ENCODE measurements around the gene ADGRV1. TPM values are rescaled to one million over a fixed set of nuclear protein-coding genes. Genes with fewer than 3 reads are reported as not detected.

ADGRV1 gene
- total RNA-seq, 1 experiment from 2014 or later, result not detected

- Mint-ChIP-seq H3K9me3 (ENCODE audit: unreplicated experiment) (no peaks in the 10 kb centered on the region), H3K4me3 (ENCODE audit: unreplicated experiment) (no peak overlapping the region), H3K36me3 (ENCODE audit: insufficient read depth, unreplicated experiment) (no peaks in the 10 kb centered on the region), H3K27me3 (ENCODE audit: insufficient read depth, unreplicated experiment) (peaks cover 81% of the 10 kb centered on the region), H3K4me1 (ENCODE audit: insufficient read depth, unreplicated experiment) (no peaks in the 10 kb centered on the region), H3K27ac (ENCODE audit: low read depth, unreplicated experiment) (no peak overlapping the region)
- DNase-seq (ENCODE audit: unreplicated experiment), result no peak
- intact Hi-C loops (cut with micrococcal nuclease), result loop anchor here (5.0 kb wide), 2 partner anchors 247 to 268 kb away; no protein-coding TSS in a partner anchor
- TF ChIP-seq CTCF (IDR thresholded peaks at IDR 0.05; ENCODE audit: unreplicated experiment), result no peak
- BruUV-seq (replicated peaks), result no TSS peak
- ChIA-PET POLR2A (interaction anchor here (0.6 kb wide), 1 partner anchor 1424 kb away, joined by 5 read pairs; no protein-coding TSS in a partner anchor), CTCF (interaction anchor here (0.9 kb wide), 1 partner anchor 95 kb away, joined by 3 read pairs; no protein-coding TSS in a partner anchor)
Observed at GRCh38 chr5:90534922-90535321, 23.7 kb upstream of the ADGRV1 start.

- no peak for TF ChIP-seq CTCF (IDR thresholded peaks at IDR 0.05; ENCODE audit: unreplicated experiment)
- Mint-ChIP-seq H3K27me3 (ENCODE audit: insufficient read depth, unreplicated experiment) (peaks cover 97% of the 10 kb centered on the region), H3K36me3 (ENCODE audit: insufficient read depth, unreplicated experiment) (no peaks in the 10 kb centered on the region), H3K4me1 (ENCODE audit: insufficient read depth, unreplicated experiment) (no peaks in the 10 kb centered on the region), H3K4me3 (ENCODE audit: unreplicated experiment) (no peak overlapping the region), H3K27ac (ENCODE audit: low read depth, unreplicated experiment) (no peak overlapping the region), H3K9me3 (ENCODE audit: unreplicated experiment) (no peaks in the 10 kb centered on the region)
- CTCF ChIA-PET, result interaction anchor here (1.5 kb wide), 1 partner anchor 13 kb away, joined by 5 read pairs; no protein-coding TSS in a partner anchor
- POLR2A ChIA-PET, result interaction anchor here (0.7 kb wide), 1 partner anchor 54 kb away, joined by 3 read pairs; no protein-coding TSS in a partner anchor
- intact Hi-C loops (cut with micrococcal nuclease), result no loop called here
- no peak for DNase-seq (ENCODE audit: unreplicated experiment)
- BruUV-seq (replicated peaks), result no TSS peak
Observed at GRCh38 chr5:90542827-90543519, 15.6 kb upstream of the ADGRV1 start.

- BruUV-seq (replicated peaks), result no TSS peak
- Mint-ChIP-seq H3K36me3 (ENCODE audit: insufficient read depth, unreplicated experiment) (no peaks in the 10 kb centered on the region), H3K4me3 (ENCODE audit: unreplicated experiment) (no peak overlapping the region), H3K4me1 (ENCODE audit: insufficient read depth, unreplicated experiment) (no peaks in the 10 kb centered on the region), H3K9me3 (ENCODE audit: unreplicated experiment) (no peaks in the 10 kb centered on the region), H3K27ac (ENCODE audit: low read depth, unreplicated experiment) (no peak overlapping the region), H3K27me3 (ENCODE audit: insufficient read depth, unreplicated experiment) (peaks cover 89% of the 10 kb centered on the region)
- POLR2A ChIA-PET, result interaction anchor here (0.5 to 1.3 kb wide), 3 partner anchors 11 to 210 kb away, joined by 3 read pairs; no protein-coding TSS in a partner anchor
- CTCF ChIA-PET, result interaction anchor here (1.1 to 1.4 kb wide), 2 partner anchors 16 to 59 kb away, joined by 4 read pairs; partner anchors contain the start of gene LYSMD3
- DNase-seq (ENCODE audit: unreplicated experiment), result no peak
- intact Hi-C loops (cut with micrococcal nuclease), result no loop called here
- TF ChIP-seq CTCF (IDR thresholded peaks at IDR 0.05; ENCODE audit: unreplicated experiment), result no peak
Observed at GRCh38 chr5:90545511-90545910, 13.1 kb upstream of the ADGRV1 start.

- TF ChIP-seq CTCF (IDR thresholded peaks at IDR 0.05; ENCODE audit: unreplicated experiment), result no peak
- ChIA-PET CTCF (interaction anchor here (1.1 kb wide), 1 partner anchor 58 kb away, joined by 4 read pairs; no protein-coding TSS in a partner anchor), POLR2A (interaction anchor here (0.5 to 1.3 kb wide), 2 partner anchors 10 to 146 kb away, joined by 3 read pairs; no protein-coding TSS in a partner anchor)
- H3K4me3 Mint-ChIP-seq (ENCODE audit: unreplicated experiment), result no peak overlapping the region
- no peak overlapping the region for H3K27ac Mint-ChIP-seq (ENCODE audit: low read depth, unreplicated experiment)
- BruUV-seq (replicated peaks), result no TSS peak
- H3K27me3 Mint-ChIP-seq (ENCODE audit: insufficient read depth, unreplicated experiment), result peaks cover 89% of the 10 kb centered on the region
- DNase-seq (ENCODE audit: unreplicated experiment), result no peak
- H3K36me3 Mint-ChIP-seq (ENCODE audit: insufficient read depth, unreplicated experiment), result no peaks in the 10 kb centered on the region
- H3K4me1 Mint-ChIP-seq (ENCODE audit: insufficient read depth, unreplicated experiment), result no peaks in the 10 kb centered on the region
- intact Hi-C loops (cut with micrococcal nuclease), result no loop called here
- H3K9me3 Mint-ChIP-seq (ENCODE audit: unreplicated experiment), result no peaks in the 10 kb centered on the region
Observed at GRCh38 chr5:90546216-90546837, 12.3 kb upstream of the ADGRV1 start.
